Tibial nerve (tissue), 4 donors: ENCODE measurements around the gene DAZ3. TPM values are rescaled to one million over a fixed set of nuclear protein-coding genes. Genes with fewer than 3 reads are reported as not detected.
"Not testable (repeated sequence)": the region's sequence is repeated elsewhere in the genome, so short reads cannot be mapped to it uniquely, and the experiment has no call there.

Experiments used
- DNase-seq, 2 donors: peaks; one replicate each; pipeline ENCODE4 v3.0.0-alpha.2; 2019; ENCODE audit warnings: low spot score in 2 of 2
- H3K27ac ChIP-seq, 4 donors: fragments of 200-600 bp; sonication (generic) in 3 of 4; one replicate each; pipeline ENCODE4 v1.5.1; 2017 to 2019; ENCODE audit warnings: mild to moderate bottlenecking in 1 of 4
- H3K27me3 ChIP-seq, 2 donors: fragments of 200-600 bp; sonication (generic) in 1 of 2; one replicate each; pipeline versions ENCODE4 v1.5.1 to v1.6.0; 2017 to 2019
- H3K36me3 ChIP-seq, 3 donors: fragments of 200-600 bp; sonication (generic); one replicate each; pipeline ENCODE4 v1.5.1; 2018 to 2019
- H3K4me1 ChIP-seq, 4 donors: fragments of 200-600 bp; sonication (generic) in 3 of 4; one replicate each; pipeline ENCODE4 v1.5.1; 2017 to 2019
- H3K4me3 ChIP-seq, 4 donors: fragments of 200-600 bp; sonication (generic) in 3 of 4; one replicate each; pipeline ENCODE4 v1.5.1; 2017 to 2019; ENCODE audit warnings: mild to moderate bottlenecking in 1 of 4, moderate library complexity in 1 of 4
- H3K9me3 ChIP-seq, 4 donors: fragments of 200-600 bp; sonication (generic) in 3 of 4; one replicate each; pipeline ENCODE4 v1.5.1; 2017 to 2019
- WGBS, 2 donors: methylation state at CpG; one replicate each; pipeline ENCODE4 v1.1.5; 2018; 5-methylcytosine and 5-hydroxymethylcytosine counted together
- total RNA-seq, 4 donors: library from RNA; depleted of rRNA; stranded (reverse); fragments of >200 nt; gene quantifications; one replicate each; pipeline ENCODE4 v1.1.0, GENCODE V29; 2016

DAZ3 gene
- not detected for total RNA-seq

GRCh38 chrY:24813293-24813692 is at the start of gene DAZ3:
Gene DAZ3, minus strand, starts transcription at chrY:24813393. Its CDS starts 208 bp downstream, at chrY:24813185.
- not testable (repeated sequence) for H3K36me3 ChIP-seq, H3K9me3 ChIP-seq, DNase-seq, H3K27me3 ChIP-seq, H3K4me3 ChIP-seq, H3K4me1 ChIP-seq, H3K27ac ChIP-seq
- no CpG with 5 or more reads among the region's 23 CpGs for WGBS, 2 donors

DNA sequence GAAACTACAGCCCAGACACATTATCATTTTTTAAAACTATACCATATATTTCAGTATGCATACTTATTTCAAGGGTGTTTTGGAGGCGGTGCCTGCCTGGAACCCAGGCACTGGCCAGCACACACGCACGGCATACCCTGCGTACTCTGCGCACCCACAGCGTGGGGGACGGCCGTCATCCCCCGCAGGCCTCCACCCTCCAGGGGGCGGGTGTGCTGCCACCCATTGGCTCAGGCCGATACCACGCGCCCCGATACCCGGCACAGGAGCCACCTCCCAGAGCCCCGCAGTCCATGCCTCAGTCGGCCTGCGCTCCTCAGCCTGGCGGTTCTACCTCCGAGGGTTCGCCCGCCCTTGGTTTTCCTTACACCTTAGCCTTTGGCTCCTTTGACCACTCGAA is 20.4 kb upstream of the DAZ3 start, which contains the start of gene DAZ4:
Gene DAZ4, plus strand, starts transcription at position 301 of the 400 bp plus-strand sequence. CDS start 208 bp downstream, outside the sequence.
- H3K4me3 ChIP-seq: not testable (repeated sequence)
- WGBS, 2 donors: no CpG with 5 or more reads among the region's 23 CpGs

DNA sequence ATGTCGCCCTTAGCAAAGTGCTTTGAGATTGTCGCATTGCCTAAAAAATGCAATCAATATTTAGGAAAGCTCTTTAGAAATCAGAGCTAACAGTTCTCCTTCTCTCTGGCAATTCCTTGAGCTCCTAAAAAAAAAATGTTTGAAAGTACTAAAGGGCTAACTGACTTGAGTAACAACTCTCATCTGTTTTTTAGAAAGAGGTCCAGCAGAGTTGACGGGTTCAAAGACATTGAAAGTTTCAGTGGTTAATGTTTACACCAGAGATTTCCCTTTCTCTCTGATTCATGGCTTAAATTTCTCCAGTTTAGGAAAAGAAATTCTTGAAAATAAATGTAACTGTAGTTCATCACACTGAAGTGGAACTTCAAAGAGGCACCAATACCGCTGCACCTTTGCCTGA is 11.9 kb upstream of the DAZ3 start:
- not testable (repeated sequence) for H3K9me3 ChIP-seq, H3K36me3 ChIP-seq, DNase-seq, H3K27ac ChIP-seq, H3K4me3 ChIP-seq, H3K4me1 ChIP-seq, H3K27me3 ChIP-seq
- no CpG with 5 or more reads among the region's 4 CpGs for WGBS, 2 donors

More for the DNA sequence above, 20.4 kb upstream of the DAZ3 start, which contains the start of gene DAZ4:
- H3K36me3 ChIP-seq, H3K27ac ChIP-seq, DNase-seq, H3K9me3 ChIP-seq, H3K4me1 ChIP-seq, H3K27me3 ChIP-seq: not testable (repeated sequence)

GRCh38 chrY:24824184-24824879 is 11.1 kb upstream of the DAZ3 start:
- H3K4me1 ChIP-seq, H3K27ac ChIP-seq, H3K9me3 ChIP-seq, H3K4me3 ChIP-seq, H3K27me3 ChIP-seq, H3K36me3 ChIP-seq, DNase-seq: not testable (repeated sequence)
- 63% methylated on average over 2 of the region's 4 CpGs; no CpG with 5 or more reads in 1 of the 2 donors for WGBS, 2 donors

DNA sequence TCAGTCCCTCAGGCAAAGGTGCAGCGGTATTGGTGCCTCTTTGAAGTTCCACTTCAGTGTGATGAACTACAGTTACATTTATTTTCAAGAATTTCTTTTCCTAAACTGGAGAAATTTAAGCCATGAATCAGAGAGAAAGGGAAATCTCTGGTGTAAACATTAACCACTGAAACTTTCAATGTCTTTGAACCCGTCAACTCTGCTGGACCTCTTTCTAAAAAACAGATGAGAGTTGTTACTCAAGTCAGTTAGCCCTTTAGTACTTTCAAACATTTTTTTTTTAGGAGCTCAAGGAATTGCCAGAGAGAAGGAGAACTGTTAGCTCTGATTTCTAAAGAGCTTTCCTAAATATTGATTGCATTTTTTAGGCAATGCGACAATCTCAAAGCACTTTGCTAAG is 8.6 kb upstream of the DAZ3 start:
- not testable (repeated sequence) for H3K36me3 ChIP-seq, H3K4me3 ChIP-seq, H3K4me1 ChIP-seq, DNase-seq, H3K27ac ChIP-seq, H3K9me3 ChIP-seq, H3K27me3 ChIP-seq
- no CpG with 5 or more reads among the region's 3 CpGs for WGBS, 2 donors

Other genes starting within 250 kb of the DAZ3 start
- not detected for gene BPY2B, start 195.4 kb downstream of the DAZ3 start, total RNA-seq
- not detected for gene DAZ4, start 20.5 kb upstream of the DAZ3 start, total RNA-seq
- gene BPY2C, start 238.7 kb upstream of the DAZ3 start, total RNA-seq: not detected